Left forelimb (tissue), 1 donor: Measurements from ENCODE around the gene CRYGA.
"Not testable (repeated sequence)": the region's sequence is repeated elsewhere in the genome, so short reads cannot be mapped to it uniquely, and the experiment has no call there.

Source experiments
- DNase-seq: peaks from one replicate; pipeline ENCODE4 v3.0.0-alpha.2; 2018; ENCODE audit warnings: low spot score

The CRYGA gene

GRCh38 chr2:208164951-208165755, 1.8 kb upstream of the CRYGA start:
- DNase-seq: no peak

- no peak for DNase-seq
These were observed 7.0 kb downstream of the CRYGA start for GRCh38 chr2:208156439-208156838.

- DNase-seq: no peak
These were observed 10.2 kb downstream of the CRYGA start for GRCh38 chr2:208153156-208153555.

GRCh38 chr2:208150956-208151355, 12.4 kb downstream of the CRYGA start:
- no peak for DNase-seq

- no peak for DNase-seq
These were observed 13.3 kb downstream of the CRYGA start for GRCh38 chr2:208150094-208150493.

- DNase-seq: no peak
These were observed 14.6 kb downstream of the CRYGA start for GRCh38 chr2:208148803-208149202.

- DNase-seq: no peak
These were observed 15.6 kb downstream of the CRYGA start for GRCh38 chr2:208147759-208148158.

GRCh38 chr2:208147008-208147407, 16.4 kb downstream of the CRYGA start:
- DNase-seq: no peak

GRCh38 chr2:208146006-208146405, 17.4 kb downstream of the CRYGA start, which contains the start of gene CRYGB:
Gene CRYGB, minus strand, starts transcription at chr2:208146158. Its CDS starts 38 bp downstream, at chr2:208146120.
- no peak for DNase-seq

- DNase-seq: no peak
These were observed 20.2 kb downstream of the CRYGA start for GRCh38 chr2:208142925-208143799.

- no peak for DNase-seq
These were observed 21.0 kb downstream of the CRYGA start for GRCh38 chr2:208142240-208142924.

- DNase-seq: no peak
These were observed 23.9 kb downstream of the CRYGA start for GRCh38 chr2:208139447-208139846.

- DNase-seq: not testable (repeated sequence)
These were observed 25.1 kb downstream of the CRYGA start for GRCh38 chr2:208138334-208138733.

GRCh38 chr2:208136716-208137094, 26.7 kb downstream of the CRYGA start:
- DNase-seq: no peak

GRCh38 chr2:208135794-208136715, 27.3 kb downstream of the CRYGA start:
- DNase-seq: no peak

- no peak for DNase-seq
These were observed 28.3 kb downstream of the CRYGA start for GRCh38 chr2:208134928-208135586.

GRCh38 chr2:208130712-208131110, 32.7 kb downstream of the CRYGA start:
- DNase-seq: no peak

- no peak for DNase-seq
These were observed 33.4 kb downstream of the CRYGA start, which contains the start of gene CRYGC for GRCh38 chr2:208129744-208130711. Gene CRYGC, minus strand, starts transcription at chr2:208129828. Its CDS starts 36 bp downstream, at chr2:208129792.

GRCh38 chr2:208128136-208128535, 35.3 kb downstream of the CRYGA start:
- no peak for DNase-seq
